CD4-positive, CD25-positive, alpha-beta regulatory T cell (primary cell): ENCODE data around the gene TF. TPM values are rescaled to one million over a fixed set of nuclear protein-coding genes. Genes with fewer than 3 reads are reported as not detected.
A peak's percentile ranks its signal among the peaks of the same experiment; 100 is the strongest.

Experiments used
- ATAC-seq, 2 donors: fragments of 150-1000 bp; cut with Tn5 transposase; one replicate each; pipeline ENCODE4 v1.10.0; 2021; ENCODE audit warnings: low read depth in 2 of 2, moderate number of reproducible peaks in 2 of 2, moderate library complexity in 1 of 2
- DNase-seq, 3 donors: peaks; one replicate each; pipeline versions ENCODE4 v3.0.0 to v3.0.0-alpha.2; 2012 to 2022; ENCODE audit warnings: mixed read lengths in 1 of 3
- H3K27ac ChIP-seq: one replicate; pipeline ENCODE4 v1.7.0; 2013; ENCODE audit warnings: mild to moderate bottlenecking, low read length; ENCODE audit not compliant: insufficient read depth, poor library complexity, severe bottlenecking
- H3K27me3 ChIP-seq: one replicate; pipeline ENCODE4 v1.7.0; 2013; ENCODE audit warnings: low read length; ENCODE audit not compliant: control insufficient read depth, insufficient read depth
- H3K36me3 ChIP-seq: one replicate; pipeline ENCODE4 v1.7.0; 2013; ENCODE audit warnings: mild to moderate bottlenecking, low read length, moderate library complexity; ENCODE audit not compliant: control insufficient read depth, insufficient read depth
- H3K4me1 ChIP-seq: 2 replicates; pipeline ENCODE4 v1.7.0; 2013; ENCODE audit warnings: mild to moderate bottlenecking, low read length; ENCODE audit not compliant: insufficient read depth, control insufficient read depth, poor library complexity, severe bottlenecking
- H3K4me3 ChIP-seq: one replicate; pipeline ENCODE4 v1.7.0; 2013; ENCODE audit warnings: low read depth, mild to moderate bottlenecking, low read length, moderate library complexity
- H3K9me3 ChIP-seq, 2 experiments: 1 replicate in 1 of 2; 2 replicates in 1 of 2; pipeline ENCODE4 v1.7.0; 2013; ENCODE audit warnings: low read length in 2 of 2, mild to moderate bottlenecking in 1 of 2, moderate library complexity in 1 of 2; ENCODE audit not compliant: control insufficient read depth in 2 of 2
- H3K27ac Mint-ChIP-seq, 3 donors: one replicate each; pipeline ENCODE4 v1.8.0; 2020 to 2022; ENCODE audit warnings: mild to moderate bottlenecking in 3 of 3, mixed read lengths in 3 of 3, moderate library complexity in 2 of 3
- H3K27me3 Mint-ChIP-seq: one replicate; pipeline ENCODE4 v1.8.0; 2022; ENCODE audit warnings: mild to moderate bottlenecking, mixed read lengths
- H3K36me3 Mint-ChIP-seq: one replicate; pipeline ENCODE4 v1.8.0; 2020; ENCODE audit warnings: mixed read lengths
- H3K4me1 Mint-ChIP-seq, 4 donors: one replicate each; pipeline ENCODE4 v1.8.0; 2020 to 2022; ENCODE audit warnings: mixed read lengths in 4 of 4, mild to moderate bottlenecking in 1 of 4
- H3K4me3 Mint-ChIP-seq, 4 donors: one replicate each; pipeline ENCODE4 v1.8.0; 2020 to 2022; ENCODE audit warnings: mild to moderate bottlenecking in 4 of 4, mixed read lengths in 4 of 4, moderate library complexity in 3 of 4
- H3K9me3 Mint-ChIP-seq, 7 donors: one replicate each; pipeline ENCODE4 v1.8.0; 2020 to 2022; ENCODE audit warnings: mixed read lengths in 7 of 7, mild to moderate bottlenecking in 3 of 7, moderate library complexity in 2 of 7
- polyA plus RNA-seq, 4 donors: library from polyadenylated mRNA; unstranded; fragments of 300-500 nt; fragmentation: Illumina TruSeq; gene quantifications; one replicate each; pipeline ENCODE4 v1.2.3, GENCODE V29; 2021
- total RNA-seq: library from RNA; stranded (reverse); gene quantifications from one replicate; pipeline ENCODE4 v1.2.3, GENCODE V29; 2022

The TF gene
- total and polyA plus RNA-seq, 5 donors from 2014 or later: 0.52 TPM; not detected in 4

- Histone ChIP-seq H3K27me3 (peaks cover 3% of the 10 kb centered on the region), H3K4me1 (peaks cover 8% of the 10 kb centered on the region), H3K4me3 (peak overlapping the region; percentile 80), H3K9me3 (no peaks in the 10 kb centered on the region), H3K36me3 (peaks cover 21% of the 10 kb centered on the region), H3K27ac (peak overlapping the region; percentile 81)
- Mint-ChIP-seq H3K27ac (peak overlapping the region; percentile 93 to 97 (median 96)), H3K36me3 (peaks cover 6% of the 10 kb centered on the region), H3K9me3 (no peaks in the 10 kb centered on the region), H3K27me3 (peaks cover 28% of the 10 kb centered on the region), H3K4me1 (peaks cover 12 to 38% (median 29%) of the 10 kb centered on the region in 4 donors), H3K4me3 (peak overlapping the region; percentile 92 to 99 (median 96))
- no peak for ATAC-seq
- no peak for DNase-seq
Observed at GRCh38 chr3:133804896-133805295, 58.7 kb downstream of the TF start.

GRCh38 chr3:133805384-133805701, 59.1 kb downstream of the TF start:
- peaks cover 25% of the 10 kb centered on the region for H3K36me3 ChIP-seq

GRCh38 chr3:133805702-133806475, 59.7 kb downstream of the TF start, which contains the start of gene SRPRB:
Gene SRPRB, plus strand, starts transcription at chr3:133805815. Its CDS starts 34 bp downstream, at chr3:133805849.
- Mint-ChIP-seq H3K4me3 (peak within 1 kb of the TSS; percentile 92 to 99 (median 96)), H3K4me1 (peaks cover 16 to 48% (median 33%) of the 10 kb centered on the region in 4 donors), H3K27me3 (peaks cover 23% of the 10 kb centered on the region), H3K27ac (peak within 1 kb of the TSS; percentile 93 to 97 (median 96)), H3K36me3 (peaks cover 15% of the 10 kb centered on the region), H3K9me3 (no peaks in the 10 kb centered on the region)
- H3K27me3 ChIP-seq: no peaks in the 10 kb centered on the region
- H3K9me3 ChIP-seq: no peaks in the 10 kb centered on the region
- peak; percentile 95 to 98 (median 96) for DNase-seq
- peak within 1 kb of the TSS; percentile 80 for H3K4me3 ChIP-seq
- peak; percentile 97 to 99 for ATAC-seq
- H3K4me1 ChIP-seq: peaks cover 8% of the 10 kb centered on the region
- peak within 1 kb of the TSS; percentile 81 for H3K27ac ChIP-seq
- peaks cover 31% of the 10 kb centered on the region for H3K36me3 ChIP-seq

More at GRCh38 chr3:133805384-133805701, 59.1 kb downstream of the TF start:
- H3K27me3 ChIP-seq: no peaks in the 10 kb centered on the region
- Mint-ChIP-seq H3K27me3 (peaks cover 23% of the 10 kb centered on the region), H3K27ac (peak overlapping the region; percentile 93 to 97 (median 96)), H3K9me3 (no peaks in the 10 kb centered on the region), H3K4me1 (peaks cover 12 to 43% (median 32%) of the 10 kb centered on the region in 4 donors), H3K36me3 (peaks cover 11% of the 10 kb centered on the region), H3K4me3 (peak overlapping the region; percentile 92 to 99 (median 96))
- peaks cover 8% of the 10 kb centered on the region for H3K4me1 ChIP-seq
- H3K27ac ChIP-seq: peak overlapping the region; percentile 81
- H3K9me3 ChIP-seq: no peaks in the 10 kb centered on the region
- peak overlapping the region; percentile 80 for H3K4me3 ChIP-seq
- no peak for DNase-seq
- no peak for ATAC-seq

GRCh38 chr3:133812872-133813271, 66.7 kb downstream of the TF start:
- no peaks in the 10 kb centered on the region for H3K4me1 ChIP-seq
- no peaks in the 10 kb centered on the region for H3K27me3 ChIP-seq
- H3K36me3 Mint-ChIP-seq: peaks cover 49% of the 10 kb centered on the region
- DNase-seq (no peak), ATAC-seq (no peak)
- H3K27ac Mint-ChIP-seq: peak overlapping the region in 1 of 3 donors; percentile 78
- H3K9me3 ChIP-seq: no peaks in the 10 kb centered on the region
- no peak overlapping the region for H3K4me3 ChIP-seq
- no peaks in the 10 kb centered on the region for H3K9me3 Mint-ChIP-seq
- H3K27ac ChIP-seq: no peak overlapping the region
- peak overlapping the region in 1 of 4 donors; percentile 36 for H3K4me3 Mint-ChIP-seq
- no peaks in the 10 kb centered on the region for H3K27me3 Mint-ChIP-seq
- peaks cover 18 to 33% (median 22%) of the 10 kb centered on the region in 4 donors for H3K4me1 Mint-ChIP-seq
- H3K36me3 ChIP-seq: peaks cover 80% of the 10 kb centered on the region

- Mint-ChIP-seq H3K27me3 (no peaks in the 10 kb centered on the region), H3K36me3 (peaks cover 49% of the 10 kb centered on the region), H3K4me3 (no peak overlapping the region), H3K4me1 (peaks cover 12 to 24% (median 18%) of the 10 kb centered on the region in 4 donors), H3K27ac (no peak overlapping the region), H3K9me3 (no peaks in the 10 kb centered on the region)
- ATAC-seq (no peak), DNase-seq (no peak)
- Histone ChIP-seq H3K4me1 (no peaks in the 10 kb centered on the region), H3K9me3 (no peaks in the 10 kb centered on the region), H3K27ac (no peak overlapping the region), H3K36me3 (peaks cover 77% of the 10 kb centered on the region), H3K27me3 (no peaks in the 10 kb centered on the region), H3K4me3 (no peak overlapping the region)
Observed at GRCh38 chr3:133815386-133815785, 69.2 kb downstream of the TF start.

GRCh38 chr3:133820129-133820528, 73.9 kb downstream of the TF start:
- ATAC-seq: no peak
- Histone ChIP-seq H3K27ac (no peak overlapping the region), H3K9me3 (no peaks in the 10 kb centered on the region), H3K27me3 (no peaks in the 10 kb centered on the region), H3K4me3 (no peak overlapping the region), H3K4me1 (no peaks in the 10 kb centered on the region), H3K36me3 (peaks cover 85% of the 10 kb centered on the region)
- H3K27me3 Mint-ChIP-seq: no peaks in the 10 kb centered on the region
- H3K9me3 Mint-ChIP-seq: no peaks in the 10 kb centered on the region
- H3K4me3 Mint-ChIP-seq: no peak overlapping the region
- H3K4me1 Mint-ChIP-seq: peaks cover 0 to 12% (median 11%) of the 10 kb centered on the region in 4 donors
- H3K27ac Mint-ChIP-seq: no peak overlapping the region
- peaks cover 58% of the 10 kb centered on the region for H3K36me3 Mint-ChIP-seq
- DNase-seq: no peak

- Mint-ChIP-seq H3K4me1 (peaks cover 0 to 11% (median 9%) of the 10 kb centered on the region in 4 donors), H3K27ac (no peak overlapping the region), H3K36me3 (peaks cover 61% of the 10 kb centered on the region), H3K9me3 (no peaks in the 10 kb centered on the region), H3K27me3 (no peaks in the 10 kb centered on the region), H3K4me3 (no peak overlapping the region)
- Histone ChIP-seq H3K4me3 (no peak overlapping the region), H3K36me3 (peaks cover 80% of the 10 kb centered on the region), H3K27me3 (no peaks in the 10 kb centered on the region), H3K27ac (no peak overlapping the region), H3K9me3 (no peaks in the 10 kb centered on the region), H3K4me1 (no peaks in the 10 kb centered on the region)
- ATAC-seq (no peak), DNase-seq (no peak)
Observed at GRCh38 chr3:133820889-133821675, 74.9 kb downstream of the TF start.
